T-helper 9 cell (primary cell): ENCODE measurements around the gene CLK4.

Source experiments
- DNase-seq: peaks from one replicate; pipeline ENCODE4 v3.0.0-alpha.2; 2020

Gene CLK4

DNA sequence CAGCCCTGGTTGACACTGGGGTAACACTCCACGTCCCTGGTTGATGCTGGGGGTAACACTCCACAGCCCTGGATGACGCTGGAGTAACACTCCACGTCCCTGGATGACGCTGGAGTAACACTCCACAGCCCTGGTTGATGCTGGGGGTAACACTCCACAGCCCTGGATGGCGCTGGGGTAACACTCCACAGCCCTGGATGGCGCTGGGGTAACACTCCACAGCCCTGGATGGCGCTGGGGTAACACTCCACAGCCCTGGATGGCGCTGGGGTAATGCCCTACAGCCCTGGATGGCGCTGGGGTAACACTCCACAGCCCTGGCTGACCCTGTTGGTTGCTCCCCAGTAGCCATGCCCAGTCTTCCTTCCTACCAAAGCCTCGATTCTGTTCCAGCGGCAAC lies 41.4 kb downstream of the CLK4 start:
- DNase-seq: peak; percentile 23

DNA sequence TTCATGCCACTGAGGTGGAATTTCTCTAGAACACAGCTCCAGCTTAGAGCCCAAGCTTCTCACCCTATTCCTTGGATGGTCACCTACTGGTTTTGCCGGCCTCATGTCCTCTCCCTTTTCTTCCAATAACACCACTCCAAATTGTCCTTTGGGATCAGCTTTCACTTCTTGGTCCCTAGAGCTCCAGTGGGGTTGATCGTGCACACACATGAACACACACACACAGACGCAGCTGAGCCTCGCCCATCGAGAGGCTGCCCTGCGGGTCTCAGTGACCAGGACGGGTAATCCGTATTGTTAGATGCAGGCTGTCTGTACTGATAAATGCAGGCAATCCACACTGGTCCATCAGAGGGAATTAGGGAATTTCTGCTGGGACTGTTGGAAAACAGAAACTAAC lies 43.6 kb downstream of the CLK4 start:
- DNase-seq: no peak

DNA sequence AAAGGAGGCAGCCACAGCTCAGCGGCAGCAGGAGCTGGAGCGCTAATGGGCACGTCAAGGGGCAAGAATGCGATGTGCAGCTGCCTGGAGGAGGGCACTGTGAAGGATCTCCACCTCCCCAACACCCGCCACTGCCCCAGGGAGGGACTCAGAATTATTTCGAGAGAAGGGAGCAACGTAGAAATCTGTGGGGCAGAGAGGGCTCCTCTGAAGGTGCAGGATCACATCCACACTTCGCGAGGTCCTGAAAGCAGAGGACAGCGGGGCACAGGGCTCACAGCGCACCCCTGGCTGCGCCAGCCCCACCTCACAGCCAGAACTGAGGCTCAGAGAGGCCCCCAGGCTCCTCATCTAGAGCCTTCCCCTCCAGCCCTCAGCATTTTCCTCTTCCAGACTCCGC lies 44.6 kb downstream of the CLK4 start:
- no peak for DNase-seq

DNA sequence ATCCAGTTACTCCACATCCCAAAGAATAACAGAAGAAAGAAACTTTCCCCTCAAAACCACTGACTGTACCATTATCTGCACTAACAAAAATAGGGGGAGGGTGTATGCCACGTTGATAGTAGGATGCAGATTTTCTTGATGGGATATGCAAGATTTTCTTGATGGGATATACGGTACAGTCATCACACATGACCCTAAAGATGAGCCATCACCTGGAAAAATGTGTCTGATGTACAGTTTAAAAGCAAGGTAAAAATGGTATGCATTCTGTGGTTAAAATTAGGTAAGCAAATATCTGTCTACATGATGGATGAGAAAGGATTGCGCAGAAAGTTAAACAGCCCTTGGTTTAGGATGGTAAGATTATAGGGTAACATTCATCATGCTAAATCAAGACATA lies 45.2 kb downstream of the CLK4 start:
- no peak for DNase-seq

DNA sequence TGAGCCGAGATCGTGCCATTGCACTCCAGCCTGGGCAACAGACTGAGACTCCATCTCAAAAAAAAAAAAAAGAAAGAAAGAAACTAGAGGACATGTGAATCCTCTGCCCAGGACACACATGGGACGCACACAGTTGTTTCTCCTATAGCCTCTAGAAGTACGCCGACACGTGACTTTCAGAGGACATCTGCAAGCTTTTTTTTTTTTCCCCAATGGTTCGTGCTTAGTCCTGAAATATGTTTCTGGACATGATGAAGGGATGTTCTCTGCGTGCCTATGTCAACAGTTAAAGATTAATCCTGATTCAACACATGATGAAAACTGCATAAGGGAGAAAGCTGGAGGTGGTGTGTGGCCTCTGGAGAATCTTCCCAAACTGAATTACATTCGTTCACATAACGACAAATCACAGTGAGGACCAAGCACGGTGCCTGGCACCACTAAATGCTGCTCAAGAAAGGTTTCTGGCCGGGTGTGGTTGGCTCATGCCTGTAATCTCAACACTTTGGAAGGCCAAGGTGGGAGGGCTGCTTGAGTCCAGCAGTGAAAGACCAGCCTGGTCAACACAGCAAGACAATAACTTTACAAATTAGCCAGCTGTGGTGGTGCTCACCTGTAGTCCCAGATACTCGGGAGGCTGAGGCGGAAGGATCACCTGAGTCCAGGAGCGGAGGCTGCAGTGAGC lies 46.4 kb downstream of the CLK4 start:
- no peak for DNase-seq

DNA sequence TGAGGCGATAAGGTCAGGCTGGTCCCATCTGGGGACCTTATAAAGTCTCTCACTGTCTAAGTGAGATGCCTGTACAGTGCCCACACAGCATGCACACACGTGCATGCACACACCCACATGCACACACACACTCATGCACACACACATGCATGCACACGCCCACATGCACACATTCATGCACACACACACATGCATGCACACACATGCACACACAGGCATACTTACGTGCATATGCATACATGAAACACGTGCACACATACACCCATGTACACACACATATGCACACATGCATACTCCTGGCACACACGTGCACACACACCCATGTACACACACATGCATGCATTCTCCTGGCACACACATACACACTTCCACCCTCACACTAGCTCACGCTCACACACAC lies 48.9 kb downstream of the CLK4 start:
- no peak for DNase-seq

DNA sequence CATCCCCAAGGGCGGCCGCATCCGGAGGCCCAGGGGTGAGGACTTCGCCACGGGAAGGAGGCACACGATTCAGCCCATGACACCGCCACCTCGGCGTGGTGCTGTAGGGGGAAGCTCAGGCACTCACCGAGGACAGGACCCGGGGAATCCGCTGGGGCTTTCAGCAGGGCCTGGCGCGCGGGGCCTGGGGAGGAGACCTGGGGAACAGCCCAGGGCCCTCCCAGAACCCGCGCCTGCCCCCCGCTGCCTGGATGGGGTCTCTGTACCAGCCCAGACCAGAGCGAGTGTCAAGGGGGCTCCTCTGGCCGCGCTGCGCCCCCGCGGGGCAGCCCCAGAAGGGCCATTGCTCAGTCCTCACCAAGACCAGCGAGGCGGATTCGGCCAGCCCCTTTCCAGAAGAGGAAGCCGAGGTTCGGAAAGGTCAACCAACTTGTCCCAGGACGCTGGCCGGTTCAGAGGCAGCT lies 49.4 kb downstream of the CLK4 start:
- DNase-seq: no peak

DNA sequence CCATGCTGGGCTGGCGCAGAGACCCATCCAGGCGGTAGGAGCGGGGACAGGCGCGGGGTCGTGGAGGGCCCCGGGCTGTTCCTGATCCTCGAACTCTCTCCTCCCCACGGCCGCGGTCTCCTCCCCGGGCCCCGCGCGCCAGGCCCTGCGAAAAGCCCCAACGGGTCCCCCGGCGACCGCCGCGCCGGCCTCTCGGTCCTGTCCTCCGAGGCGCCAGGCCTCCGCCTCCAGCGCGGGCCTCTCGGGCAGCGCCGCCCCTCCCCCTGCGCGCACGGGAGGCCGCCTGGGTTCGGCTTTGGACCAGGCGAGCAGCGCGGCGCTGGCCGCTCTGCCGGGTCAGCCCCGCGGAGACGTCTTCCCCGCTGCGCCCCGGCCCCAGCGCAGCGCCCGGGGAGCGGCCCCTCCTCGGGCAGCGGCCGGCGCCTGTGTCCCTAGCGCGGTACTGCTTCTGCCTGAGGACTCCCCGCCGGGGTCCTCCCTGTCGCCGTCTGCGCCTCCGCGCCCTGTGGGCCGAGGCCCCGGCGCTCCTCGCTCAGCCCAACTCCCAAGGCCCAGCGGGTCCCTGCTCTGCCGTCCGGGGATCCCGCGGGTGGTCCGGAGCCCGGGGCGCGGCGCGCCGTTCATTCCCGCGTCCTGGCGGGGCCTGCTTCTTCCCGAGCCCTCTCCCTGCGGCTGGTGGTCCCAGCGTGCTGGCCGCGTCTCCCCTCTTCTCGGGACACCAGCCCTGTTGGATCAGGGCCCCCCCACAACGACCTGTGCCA lies 50.1 kb downstream of the CLK4 start:
- DNase-seq: no peak

DNA sequence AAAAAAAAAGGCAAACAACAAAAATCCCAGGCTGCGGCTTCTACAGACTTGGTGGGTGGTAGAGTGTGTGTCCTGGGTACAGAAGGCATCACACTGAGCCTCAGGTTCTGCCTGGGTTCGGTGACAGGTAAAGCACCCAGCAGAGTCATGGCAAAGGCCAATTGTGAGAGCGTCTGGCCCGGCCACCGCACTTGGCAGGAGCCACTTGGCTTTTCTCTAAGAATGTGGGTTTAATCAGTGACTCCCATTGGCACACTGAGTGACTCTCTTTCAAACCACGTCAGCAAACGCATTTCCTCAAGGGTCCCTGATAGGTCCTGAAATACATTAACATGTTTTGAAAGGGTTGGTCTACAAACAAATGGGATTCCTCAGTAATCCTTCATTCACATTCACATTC lies 53.6 kb downstream of the CLK4 start:
- DNase-seq: no peak

DNA sequence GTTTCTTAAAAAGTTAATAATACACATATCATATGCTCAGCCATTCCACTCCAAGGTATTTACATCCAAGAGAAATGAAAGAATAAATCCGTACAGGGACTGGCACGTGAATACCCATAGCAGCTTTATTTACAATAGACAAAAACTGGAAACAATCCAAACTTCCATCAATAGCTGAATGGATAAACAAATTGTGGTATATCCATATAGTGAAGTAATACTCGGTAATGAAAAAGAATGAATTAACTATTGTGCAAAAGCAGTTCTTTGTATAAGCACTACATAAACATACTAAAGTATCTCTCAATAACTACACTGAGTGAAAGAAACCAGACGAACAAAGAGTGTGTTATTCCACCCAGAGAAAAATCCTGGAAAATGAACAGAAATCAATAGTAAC lies 54.2 kb downstream of the CLK4 start:
- DNase-seq: no peak

DNA sequence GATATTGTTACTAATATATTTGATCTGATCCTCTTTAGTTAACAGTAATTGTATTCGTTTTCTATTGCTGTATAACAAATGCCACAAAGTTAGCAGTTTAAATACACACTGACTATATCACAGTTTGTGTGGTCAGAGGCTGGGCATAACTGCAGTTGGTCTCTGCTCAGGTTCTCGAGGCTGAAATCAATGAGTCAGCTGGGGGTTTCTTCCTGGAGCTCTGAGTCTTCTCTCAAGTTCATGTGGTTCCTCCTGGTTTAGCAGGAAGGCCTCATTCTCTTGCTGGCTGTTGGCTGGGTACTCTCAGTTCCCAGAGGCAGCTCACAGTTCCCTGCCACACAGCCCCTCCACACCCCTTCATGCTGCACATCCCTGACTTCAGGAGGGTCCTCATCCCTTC lies 57.4 kb downstream of the CLK4 start:
- no peak for DNase-seq

DNA sequence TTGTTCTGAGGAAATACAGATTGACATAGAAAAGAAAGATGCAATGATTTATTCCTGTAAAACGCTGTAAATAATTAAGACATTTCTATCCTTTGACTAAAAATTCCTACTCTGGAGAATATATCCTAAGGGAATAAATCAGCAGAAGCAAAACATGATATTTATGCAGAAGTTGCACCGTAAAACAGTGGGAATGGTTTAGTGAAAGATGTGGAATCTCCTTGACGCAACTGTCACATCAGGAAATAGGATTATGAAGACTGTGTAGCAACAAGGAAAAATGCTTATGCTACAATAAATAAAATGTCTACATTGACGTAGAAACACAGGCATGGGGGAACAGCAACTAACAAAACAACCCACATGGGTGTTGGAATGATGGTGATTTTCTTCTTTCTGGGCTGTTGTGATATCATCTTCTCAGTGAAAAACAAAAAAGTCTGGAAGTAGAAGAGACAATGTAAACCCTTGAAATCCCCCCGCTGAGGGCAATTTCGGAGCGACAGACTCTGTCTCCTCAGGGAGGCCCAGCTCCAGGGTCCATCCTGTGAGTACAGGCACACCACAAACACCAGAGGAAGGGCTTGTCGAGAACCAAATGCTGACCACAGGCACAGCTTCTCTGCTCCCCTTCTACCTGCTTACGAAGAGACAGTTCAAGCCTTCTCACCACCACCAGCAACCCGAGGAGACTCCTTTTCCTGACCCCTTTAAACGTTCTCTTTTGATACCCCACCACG lies 61.9 kb downstream of the CLK4 start:
- no peak for DNase-seq

DNA sequence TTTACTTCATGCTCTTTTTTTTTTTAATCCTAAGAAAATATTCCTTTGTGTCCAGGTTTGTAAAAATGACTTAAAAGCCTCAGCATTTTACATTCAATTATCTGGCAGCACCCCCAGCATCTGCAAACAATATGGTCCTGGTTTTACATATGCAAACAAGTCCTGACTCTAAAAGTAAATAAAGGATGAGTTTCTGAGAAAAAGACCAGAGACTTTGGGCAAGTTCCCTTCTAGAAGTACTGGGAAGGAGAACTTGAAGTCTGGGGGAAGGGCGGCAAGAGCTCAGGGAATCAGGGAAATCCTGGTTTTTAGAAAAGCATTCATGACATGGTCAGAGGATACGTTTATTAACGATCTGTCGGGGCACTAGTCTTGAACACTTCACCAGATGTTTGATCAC lies 62.5 kb downstream of the CLK4 start:
- no peak for DNase-seq

DNA sequence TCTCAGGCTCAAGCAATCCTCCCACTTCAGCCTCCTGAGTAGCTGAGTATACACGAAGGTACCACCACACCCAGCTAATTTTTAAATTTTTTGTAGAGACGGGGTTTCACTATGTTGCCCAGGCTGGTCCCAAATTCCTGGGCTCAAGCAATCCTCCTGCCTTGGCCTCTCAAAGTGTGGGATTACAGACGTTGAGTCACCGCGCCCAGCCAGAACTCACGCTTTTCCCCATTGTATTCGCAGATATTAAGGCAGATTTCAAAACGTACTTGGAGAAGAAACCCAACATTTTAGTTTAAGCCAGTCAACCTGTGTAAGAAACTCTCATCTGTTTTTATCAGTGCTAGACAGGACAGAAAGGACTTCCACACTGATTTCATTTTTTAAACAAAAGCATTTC lies 63.2 kb downstream of the CLK4 start:
- no peak for DNase-seq

DNA sequence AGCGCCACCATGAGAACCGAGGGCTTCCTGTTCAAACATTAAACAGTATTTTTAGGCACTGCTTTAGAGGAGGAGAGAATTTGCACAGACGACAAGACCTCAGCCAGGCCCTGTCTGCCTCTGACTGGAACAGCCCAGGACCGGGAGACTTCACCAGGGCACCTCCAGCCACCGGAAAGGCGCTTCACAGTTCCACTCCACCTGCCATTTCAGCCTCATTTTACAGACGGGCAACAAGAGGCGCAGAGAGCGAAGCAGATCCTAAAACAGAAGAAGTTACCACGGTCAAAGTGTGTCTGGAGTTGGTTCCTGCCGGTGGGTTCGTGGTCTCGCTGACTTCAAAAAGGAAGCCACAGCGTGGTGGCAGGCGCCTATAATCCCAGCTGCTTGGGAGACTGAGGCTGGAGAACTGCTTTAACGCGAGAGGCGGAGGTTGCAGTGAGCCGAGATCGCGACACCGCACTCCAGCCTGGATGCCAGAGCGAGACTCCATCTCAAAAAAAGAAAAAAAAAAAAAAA lies 65.0 kb downstream of the CLK4 start:
- no peak for DNase-seq

DNA sequence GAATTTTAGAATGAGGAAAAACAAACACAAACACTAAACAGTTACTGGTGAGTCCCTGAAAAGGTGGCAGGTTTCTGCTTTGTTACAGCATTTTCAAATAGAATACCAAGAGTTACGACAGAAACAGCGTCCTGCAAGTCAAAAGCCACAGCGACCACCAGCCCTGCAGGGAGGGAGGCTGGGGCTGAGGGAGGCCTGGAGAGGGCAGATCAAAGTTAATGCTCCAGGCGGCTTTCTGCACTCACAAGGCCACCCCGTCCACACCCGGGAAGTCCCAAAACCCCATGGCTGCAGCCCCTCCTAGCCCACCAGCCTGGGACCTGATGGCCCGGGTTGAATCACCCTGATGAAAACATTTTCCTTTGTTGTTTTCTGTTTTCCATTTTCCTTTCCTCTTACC lies 65.9 kb downstream of the CLK4 start:
- DNase-seq: no peak

DNA sequence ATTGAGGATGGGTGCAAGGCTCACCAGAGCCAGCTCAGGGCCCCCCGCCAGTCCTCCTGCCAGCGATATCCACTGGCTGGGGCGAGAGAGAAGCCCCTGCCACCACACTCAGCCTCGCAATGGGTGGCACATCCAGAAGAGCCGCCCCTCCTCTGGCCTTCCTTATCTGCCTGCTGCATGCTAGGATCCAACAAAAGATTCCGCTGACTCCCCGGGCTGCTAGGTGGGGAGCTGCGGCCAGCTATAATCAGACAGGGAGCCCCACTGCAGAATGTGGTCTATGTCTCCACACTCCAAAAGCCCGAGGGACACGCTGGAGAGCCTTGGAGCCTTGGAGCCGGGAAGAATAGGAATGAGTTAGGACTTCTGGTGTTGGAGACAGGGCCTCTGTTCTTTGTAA lies 69.4 kb downstream of the CLK4 start:
- no peak for DNase-seq

DNA sequence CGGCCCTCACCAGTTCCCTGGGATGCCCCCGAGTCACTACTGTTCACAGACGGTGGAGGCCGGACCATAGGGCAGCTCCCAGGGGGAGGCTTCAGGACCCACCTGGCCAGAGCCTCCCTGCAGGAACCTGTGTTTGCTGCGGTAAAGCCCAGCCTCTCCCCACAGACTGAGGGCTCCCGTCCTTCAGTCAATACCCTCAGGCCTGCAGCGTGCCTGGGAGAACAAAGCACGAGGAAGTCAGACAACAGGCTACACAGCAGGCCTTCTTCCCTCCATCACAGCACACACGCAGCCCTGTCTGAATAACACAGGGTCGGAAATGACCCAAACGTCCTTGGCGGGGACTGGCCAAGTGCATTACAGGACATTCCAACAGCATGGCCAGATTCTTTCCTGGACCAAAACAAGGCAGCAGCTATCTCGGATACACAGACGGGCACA lies 71.1 kb downstream of the CLK4 start:
- no peak for DNase-seq

DNA sequence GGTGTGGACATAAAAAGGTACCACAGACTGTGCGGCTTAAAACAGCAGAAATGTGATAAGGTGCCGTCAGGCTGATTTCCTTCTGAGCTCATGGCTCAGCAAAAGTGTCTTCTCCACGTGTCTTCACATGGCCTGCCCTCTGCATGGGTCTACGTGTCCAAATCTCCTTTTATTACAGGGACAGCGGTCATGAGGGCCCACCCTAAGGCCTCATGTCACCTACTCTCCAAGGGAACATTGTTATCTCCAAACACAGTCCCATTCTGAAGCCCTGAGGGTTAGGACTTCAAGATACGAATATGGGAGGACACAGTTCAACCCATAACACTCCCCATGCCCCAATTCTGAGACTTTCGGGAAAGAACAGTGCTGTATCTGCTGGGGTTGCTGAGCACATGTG lies 71.8 kb downstream of the CLK4 start:
- DNase-seq: no peak

DNA sequence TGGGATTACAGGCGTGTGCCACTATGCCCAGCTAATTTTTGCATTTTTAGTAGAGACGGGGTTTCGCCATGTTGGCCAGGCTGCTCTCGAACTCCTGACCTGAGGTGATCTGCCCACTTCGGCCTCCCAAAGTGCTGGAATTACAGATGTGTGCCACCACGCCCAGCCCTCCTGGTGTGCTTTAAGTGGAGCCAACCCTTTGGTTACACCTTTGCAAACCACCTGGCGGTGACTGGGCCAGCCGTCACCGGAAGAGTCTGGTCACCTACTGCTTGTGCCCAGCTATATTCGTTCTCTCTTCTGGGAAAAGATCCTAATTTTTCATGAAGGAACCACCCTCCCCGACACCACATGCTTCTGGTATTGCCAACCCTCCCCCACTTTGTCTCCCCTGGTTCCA lies 72.5 kb downstream of the CLK4 start:
- DNase-seq: no peak

DNA sequence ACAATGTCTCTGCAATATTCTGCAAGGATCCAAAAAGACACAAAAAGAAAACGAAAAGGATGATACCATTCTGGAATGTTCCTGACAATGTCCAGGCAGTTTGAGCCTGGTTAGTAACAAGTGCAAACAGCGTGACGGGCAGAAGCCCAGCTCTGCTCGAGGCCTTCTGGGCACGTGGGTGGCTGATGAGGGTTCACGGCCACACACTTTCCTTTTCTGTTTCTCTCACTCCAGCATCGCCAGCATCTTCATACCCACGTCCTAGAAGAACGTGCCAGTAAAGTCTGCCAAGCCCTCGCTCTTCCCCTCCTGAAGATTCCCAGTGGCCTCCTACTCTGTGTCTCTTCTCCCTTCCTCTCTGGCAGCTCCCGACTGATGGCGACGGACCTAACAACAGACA lies 73.3 kb downstream of the CLK4 start:
- no peak for DNase-seq
